Measurements from ENCODE around the gene FBXO45.

DNA sequence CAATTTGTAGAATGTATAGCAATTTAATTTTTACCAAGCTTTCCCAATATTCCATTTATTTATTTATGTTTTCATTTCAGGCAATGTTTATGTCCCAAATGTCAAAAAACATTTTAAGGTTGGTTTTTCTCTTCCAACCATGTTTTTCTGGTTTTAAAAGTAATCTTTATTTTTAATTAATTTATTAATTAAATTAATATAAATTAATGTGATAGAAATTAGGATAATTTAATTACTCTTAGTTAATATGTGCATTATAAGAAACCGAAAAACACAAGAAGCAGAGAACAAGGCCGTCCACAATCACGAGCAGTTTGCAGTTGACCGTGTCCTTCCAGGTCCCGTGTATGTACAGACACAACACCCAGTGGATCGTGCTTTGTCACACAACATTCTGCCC is 34.2 kb downstream of the FBXO45 start:
- TF ChIP-seq POLR2A (IDR thresholded peaks at IDR 0.05; ENCODE audit: low read depth, low read length) (no peak), POLR2AphosphoS5 (IDR thresholded peaks at IDR 0.05; ENCODE audit: low read depth, low read length) (no peak), TAF1 (IDR thresholded peaks at IDR 0.05; ENCODE audit: low read depth, low read length) (no peak), POU2F2 (IDR thresholded peaks at IDR 0.05; ENCODE audit: low read depth, low read length) (no peak), SPI1 (IDR thresholded peaks at IDR 0.05; ENCODE audit: low read depth, low read length) (no peak), PAX5 (IDR thresholded peaks at IDR 0.05; ENCODE audit: insufficient read depth, low read length, severe bottlenecking) (no peak)

Measured in GM12891 (cell line).